Keratinocyte (primary cell): ENCODE data around the gene FBH1. TPM values are rescaled to one million over a fixed set of nuclear protein-coding genes. Genes with fewer than 3 reads are reported as not detected.

Source experiments
- DNase-seq: peaks from one replicate; pipeline ENCODE4 v3.0.0-alpha.2; 2011; ENCODE audit warnings: low read depth, missing footprints, low spot score
- FAIRE-seq: peaks from 2 replicates; lab custom pipeline; 2011; peaks lifted over from hg19 to GRCh38; lab: Jason Lieb, UNC
- H2AFZ ChIP-seq: 2 replicates; pipeline ENCODE4 v1.6.0; 2012; ENCODE audit warnings: low read length, control low read depth, inconsistent platforms; ENCODE audit not compliant: control insufficient read depth
- H3K27ac ChIP-seq: 2 replicates; pipeline ENCODE4 v1.5.1; 2011; ENCODE audit warnings: low read length; ENCODE audit not compliant: control insufficient read depth, insufficient read depth
- H3K27me3 ChIP-seq: 3 replicates; pipeline ENCODE4 v1.6.0; 2011; ENCODE audit warnings: low read length; ENCODE audit not compliant: control insufficient read depth, insufficient read depth; ENCODE audit errors: extremely low read depth
- H3K36me3 ChIP-seq, 2 experiments: 2 replicates in 1 of 2; 3 replicates in 1 of 2; pipeline ENCODE4 v1.5.1; 2011; ENCODE audit warnings: low read length in 2 of 2, mild to moderate bottlenecking in 1 of 2; ENCODE audit not compliant: control insufficient read depth in 2 of 2, insufficient read depth in 2 of 2; ENCODE audit errors: extremely low read depth in 1 of 2
- H3K4me1 ChIP-seq: 3 replicates; pipeline ENCODE4 v1.5.1; 2011; ENCODE audit warnings: low read length; ENCODE audit not compliant: control insufficient read depth, insufficient read depth; ENCODE audit errors: extremely low read depth
- H3K4me2 ChIP-seq: 3 replicates; pipeline ENCODE4 v1.6.0; 2011; ENCODE audit warnings: low read depth, low read length; ENCODE audit not compliant: control insufficient read depth, insufficient read depth; ENCODE audit errors: extremely low read depth
- H3K4me3 ChIP-seq, 3 experiments: fragments of 200-600 bp in 1 of 3; sonication (generic) in 1 of 3; 2 replicates in 2 of 3; 3 replicates in 1 of 3; pipeline ENCODE4 v1.5.1; 2011 to 2016; ENCODE audit warnings: low read length in 3 of 3, mild to moderate bottlenecking in 3 of 3, control low read depth in 2 of 3, inconsistent platforms in 1 of 3, low read depth in 1 of 3, mixed read lengths in 1 of 3, mixed run types in 1 of 3, moderate library complexity in 1 of 3; ENCODE audit not compliant: control insufficient read depth in 2 of 3, insufficient read depth in 2 of 3; ENCODE audit errors: extremely low read depth in 1 of 3
- H3K79me2 ChIP-seq: 2 replicates; pipeline ENCODE4 v1.6.0; 2012; ENCODE audit warnings: low read length; ENCODE audit not compliant: control insufficient read depth, insufficient read depth
- H3K9ac ChIP-seq: 3 replicates; pipeline ENCODE4 v1.6.0; 2011; ENCODE audit warnings: low read length; ENCODE audit not compliant: control insufficient read depth, insufficient read depth; ENCODE audit errors: extremely low read depth
- H3K9me1 ChIP-seq: 3 replicates; pipeline ENCODE4 v1.6.0; 2011; ENCODE audit warnings: low read length; ENCODE audit not compliant: control insufficient read depth, insufficient read depth; ENCODE audit errors: extremely low read depth
- H3K9me3 ChIP-seq: 2 replicates; pipeline ENCODE4 v1.5.1; 2012; ENCODE audit warnings: low read depth, low read length; ENCODE audit not compliant: control insufficient read depth
- H4K20me1 ChIP-seq: 3 replicates; pipeline ENCODE4 v1.6.0; 2011; ENCODE audit warnings: low read length; ENCODE audit not compliant: control insufficient read depth, insufficient read depth; ENCODE audit errors: extremely low read depth
- EZH2 ChIP-seq: IDR thresholded peaks from one replicate; pipeline ENCODE4 v1.6.1; 2012; ENCODE audit warnings: inconsistent platforms, mild to moderate bottlenecking, low read length, moderate library complexity
- dilution Hi-C: fragments of 300-500 bp; cut with MboI; formaldehyde crosslinking; loops from one replicate; pipeline ENCODE4 v1.7.0; 2020; ENCODE audit warnings: low sequenced_read_pairs; ENCODE audit not compliant: extremely low pct_ligation_motif_present
- polyA plus RNA-seq, 5 experiments: library from polyadenylated mRNA; depleted of rRNA in 3 of 5; stranded (reverse) in 3 of 5; stranded (forward) in 1 of 5; unstranded in 1 of 5; fragments of >200 nt; gene quantifications; 1 replicate in 1 of 5; 2 replicates in 3 of 5; 3 replicates in 1 of 5; pipeline versions ENCODE4 v1.2.1 to v1.2.3, GENCODE V29; 2011 to 2012; ENCODE audit warnings: missing spikeins in 2 of 5, low read depth in 1 of 5, low replicate concordance in 1 of 5
- TF ChIP-seq, protein P1 (sequence below), 3 experiments: IDR thresholded peaks in 1 of 3; conservative IDR thresholded peaks in 1 of 3; optimal IDR thresholded peaks in 1 of 3; 2 replicates in 2 of 3; 3 replicates in 1 of 3; pipeline versions ENCODE3 to v1.5.1; 2011; ENCODE audit warnings: low read length in 3 of 3, mild to moderate bottlenecking in 3 of 3, moderate library complexity in 2 of 3, control low read depth in 1 of 3, inconsistent platforms in 1 of 3; ENCODE audit not compliant: insufficient read depth in 2 of 3; ENCODE audit errors: extremely low read depth in 1 of 3

FBH1 gene
- polyA plus RNA-seq, 1 donor (not counting 4 experiments of a cell fraction or from before 2014, with no cell fraction given): 61.8 TPM

DNA sequence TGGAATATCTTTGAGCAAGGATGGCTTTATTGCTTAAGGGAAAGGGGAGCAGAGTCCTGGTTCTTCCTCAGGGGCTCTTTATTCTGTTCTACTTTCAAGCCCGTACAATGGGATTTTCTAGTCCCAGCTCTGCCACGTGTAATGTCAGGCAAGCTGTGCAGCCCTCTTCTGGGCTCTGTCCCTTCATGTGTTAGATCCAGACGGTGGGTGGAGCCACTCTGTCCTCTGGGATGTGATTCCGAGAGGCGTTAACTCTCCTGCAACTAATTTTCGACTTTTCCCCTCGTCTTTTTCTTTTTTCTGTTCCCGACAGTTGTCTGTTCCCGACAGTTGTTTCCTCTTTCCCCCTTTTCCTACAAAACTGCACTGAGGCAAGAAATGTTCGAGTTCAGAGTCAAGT lies 34.8 kb downstream of the FBH1 start:
- Histone ChIP-seq H3K27ac (no peak overlapping the region), H3K9me3 (no peaks in the 10 kb centered on the region), H4K20me1 (no peaks in the 10 kb centered on the region), H3K4me3 (no peak overlapping the region), H3K4me1 (no peaks in the 10 kb centered on the region), H2AFZ (no peak overlapping the region), H3K9me1 (no peaks in the 10 kb centered on the region), H3K27me3 (no peaks in the 10 kb centered on the region), H3K4me2 (no peak overlapping the region), H3K9ac (no peak overlapping the region), H3K79me2 (no peaks in the 10 kb centered on the region), H3K36me3 (peaks cover 47 to 48% of the 10 kb centered on the region in 2 experiments)
- no peak for DNase-seq
- dilution Hi-C loops: no loop called here
- FAIRE-seq: no peak
- no peak for TF ChIP-seq EZH2
- TF ChIP-seq, protein P1, sequence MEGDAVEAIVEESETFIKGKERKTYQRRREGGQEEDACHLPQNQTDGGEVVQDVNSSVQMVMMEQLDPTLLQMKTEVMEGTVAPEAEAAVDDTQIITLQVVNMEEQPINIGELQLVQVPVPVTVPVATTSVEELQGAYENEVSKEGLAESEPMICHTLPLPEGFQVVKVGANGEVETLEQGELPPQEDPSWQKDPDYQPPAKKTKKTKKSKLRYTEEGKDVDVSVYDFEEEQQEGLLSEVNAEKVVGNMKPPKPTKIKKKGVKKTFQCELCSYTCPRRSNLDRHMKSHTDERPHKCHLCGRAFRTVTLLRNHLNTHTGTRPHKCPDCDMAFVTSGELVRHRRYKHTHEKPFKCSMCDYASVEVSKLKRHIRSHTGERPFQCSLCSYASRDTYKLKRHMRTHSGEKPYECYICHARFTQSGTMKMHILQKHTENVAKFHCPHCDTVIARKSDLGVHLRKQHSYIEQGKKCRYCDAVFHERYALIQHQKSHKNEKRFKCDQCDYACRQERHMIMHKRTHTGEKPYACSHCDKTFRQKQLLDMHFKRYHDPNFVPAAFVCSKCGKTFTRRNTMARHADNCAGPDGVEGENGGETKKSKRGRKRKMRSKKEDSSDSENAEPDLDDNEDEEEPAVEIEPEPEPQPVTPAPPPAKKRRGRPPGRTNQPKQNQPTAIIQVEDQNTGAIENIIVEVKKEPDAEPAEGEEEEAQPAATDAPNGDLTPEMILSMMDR (optimal IDR thresholded peaks at IDR 0.05 in 1 of 3, IDR thresholded peaks at IDR 0.05 in 1 of 3, conservative IDR thresholded peaks at IDR 0.05 in 1 of 3; ENCODE audit: extremely low read depth in 1 of 3, insufficient read depth in 2 of 3, low read length in 3 of 3): no peak

- Histone ChIP-seq H3K9me3 (no peaks in the 10 kb centered on the region), H3K9ac (no peak overlapping the region), H2AFZ (no peak overlapping the region), H3K9me1 (no peaks in the 10 kb centered on the region), H3K4me3 (no peak overlapping the region), H3K4me2 (no peak overlapping the region), H3K27me3 (no peaks in the 10 kb centered on the region), H4K20me1 (no peaks in the 10 kb centered on the region), H3K36me3 (peaks cover 37 to 48% of the 10 kb centered on the region in 2 experiments), H3K79me2 (no peaks in the 10 kb centered on the region), H3K4me1 (no peaks in the 10 kb centered on the region), H3K27ac (no peak overlapping the region)
- FAIRE-seq (no peak), DNase-seq (no peak)
- TF ChIP-seq, protein P1 (optimal IDR thresholded peaks at IDR 0.05 in 1 of 3, IDR thresholded peaks at IDR 0.05 in 1 of 3, conservative IDR thresholded peaks at IDR 0.05 in 1 of 3; ENCODE audit: extremely low read depth in 1 of 3, insufficient read depth in 2 of 3, low read length in 3 of 3): no peak
- TF ChIP-seq EZH2: no peak
- dilution Hi-C loops: no loop called here
Measured at GRCh38 chr10:5927306-5927705, 37.3 kb downstream of the FBH1 start.
